NCI-H526 treated with DMSO at 0.1 percent for 48 hours (cell line): ENCODE measurements around the gene PRDM7.

Source experiments
- DNase-seq: peaks from one replicate; lab custom pipeline; 2025; lab: John Stamatoyannopoulos, UW

Gene PRDM7

GRCh38 chr16:90035902-90036301, 41.2 kb downstream of the PRDM7 start:
- DNase-seq: no peak

- DNase-seq: no peak
Measured at GRCh38 chr16:90034504-90034903, 42.6 kb downstream of the PRDM7 start.

GRCh38 chr16:90033387-90033786, 43.7 kb downstream of the PRDM7 start:
- no peak for DNase-seq

GRCh38 chr16:90032674-90033331, 44.3 kb downstream of the PRDM7 start:
- DNase-seq: no peak

GRCh38 chr16:90031931-90032673, 45.0 kb downstream of the PRDM7 start:
- no peak for DNase-seq

- DNase-seq: no peak
Measured at GRCh38 chr16:90031186-90031930, 45.8 kb downstream of the PRDM7 start.

GRCh38 chr16:90028985-90029384, 48.1 kb downstream of the PRDM7 start:
- no peak for DNase-seq

- DNase-seq: no peak
Measured at GRCh38 chr16:90027611-90028010, 49.5 kb downstream of the PRDM7 start.

- DNase-seq: no peak
Measured at GRCh38 chr16:90026135-90026534, 51.0 kb downstream of the PRDM7 start.

- no peak for DNase-seq
Measured at GRCh38 chr16:90023078-90023447, 54.1 kb downstream of the PRDM7 start.

- DNase-seq: peak; percentile 75
Measured at GRCh38 chr16:90022209-90023077, 54.7 kb downstream of the PRDM7 start.

GRCh38 chr16:90020838-90021382, 56.2 kb downstream of the PRDM7 start:
- DNase-seq: no peak

GRCh38 chr16:90020260-90020837, 56.8 kb downstream of the PRDM7 start:
- no peak for DNase-seq

- peak; percentile 30 for DNase-seq
Measured at GRCh38 chr16:90019543-90020259, 57.4 kb downstream of the PRDM7 start.

GRCh38 chr16:90018652-90019542, 58.2 kb downstream of the PRDM7 start, which contains the start of gene DBNDD1:
Gene DBNDD1 (minus strand): TSS chr16:90019456. CDS start chr16:90019341, 115 bp downstream.
- DNase-seq: no peak

- DNase-seq: peak; percentile 16
Measured at GRCh38 chr16:90018297-90018651, 58.9 kb downstream of the PRDM7 start.

GRCh38 chr16:90016339-90016950, 60.7 kb downstream of the PRDM7 start:
- DNase-seq: no peak

- no peak for DNase-seq
Measured at GRCh38 chr16:90015586-90016338, 61.4 kb downstream of the PRDM7 start.
